ENCODE data around the gene ANKFY1. TPM values are rescaled to one million over a fixed set of nuclear protein-coding genes. Genes with fewer than 3 reads are reported as not detected.

Gene ANKFY1
- total RNA-seq, 1 experiment from 2014 or later = 38.6 TPM

- ChIA-PET CTCF (no interaction called here), POLR2A (no interaction called here)
- ATAC-seq = no peak
- Histone ChIP-seq H3K27ac (ENCODE audit: low read length) (peak overlapping the region; percentile 59; the same call in 1 of the 2 replicates), H3K36me3 (ENCODE audit: control insufficient read depth, insufficient read depth, low read length) (no peaks in the 10 kb centered on the region), H3K4me3 (ENCODE audit: low read depth in 2 of 2, low read length in 2 of 2) (no peak overlapping the region), H3K9me3 (ENCODE audit: control insufficient read depth, insufficient read depth, low read depth, low read length) (no peaks in the 10 kb centered on the region), H3K4me1 (ENCODE audit: control insufficient read depth, insufficient read depth, low read length) (peaks cover 35% of the 10 kb centered on the region), H3K27me3 (ENCODE audit: control insufficient read depth, insufficient read depth, low read length) (no peaks in the 10 kb centered on the region)
- in situ Hi-C loops (cut with HindIII; ENCODE audit: low pct_unique_long_range_greater_than_20kb, low sequenced_read_pairs) = no loop called here
- no peak for TF ChIP-seq TCF7L2 (IDR thresholded peaks at IDR 0.05; ENCODE audit: low read depth, low read length)
- no peak for TF ChIP-seq SIN3A (IDR thresholded peaks at IDR 0.05; ENCODE audit: borderline replicate concordance, insufficient read depth, low read depth, low read length)
- no TSS peak for BruUV-seq (replicated peaks)
- DNase-seq (ENCODE audit: low read depth, low spot score) = no peak
- intact Hi-C loops (cut with micrococcal nuclease; ENCODE audit: unreplicated experiment) = no loop called here
Measured at GRCh38 chr17:4157618-4158333, 106.0 kb downstream of the ANKFY1 start.

GRCh38 chr17:4156750-4157381, 106.9 kb downstream of the ANKFY1 start:
- CTCF ChIA-PET = no interaction called here
- DNase-seq (ENCODE audit: low read depth, low spot score) = no peak
- no peaks in the 10 kb centered on the region for H3K9me3 ChIP-seq (ENCODE audit: control insufficient read depth, insufficient read depth, low read depth, low read length)
- intact Hi-C loops (cut with micrococcal nuclease; ENCODE audit: unreplicated experiment) (no loop called here), in situ Hi-C loops (cut with HindIII; ENCODE audit: low pct_unique_long_range_greater_than_20kb, low sequenced_read_pairs) (no loop called here)
- peaks cover 26% of the 10 kb centered on the region for H3K4me1 ChIP-seq (ENCODE audit: control insufficient read depth, insufficient read depth, low read length)
- POLR2A ChIA-PET = no interaction called here
- no peak overlapping the region for H3K4me3 ChIP-seq (ENCODE audit: low read depth in 2 of 2, low read length in 2 of 2)
- 0 out of 2 replicates have a peak overlapping the region, but pooled peaks have one; percentile 39 for H3K27ac ChIP-seq (ENCODE audit: low read length)
- no peaks in the 10 kb centered on the region for H3K36me3 ChIP-seq (ENCODE audit: control insufficient read depth, insufficient read depth, low read length)
- BruUV-seq (replicated peaks) = no TSS peak
- no peaks in the 10 kb centered on the region for H3K27me3 ChIP-seq (ENCODE audit: control insufficient read depth, insufficient read depth, low read length)
- ATAC-seq = no peak
- TF ChIP-seq SIN3A (IDR thresholded peaks at IDR 0.05; ENCODE audit: borderline replicate concordance, insufficient read depth, low read depth, low read length) = no peak
- no peak for TF ChIP-seq REST (IDR thresholded peaks at IDR 0.05; ENCODE audit: insufficient read depth in 1 of 2, low read depth in 2 of 2, low read length in 1 of 2)

- ChIA-PET POLR2A (interaction anchor here (0.6 kb wide), 1 partner anchor 207 kb away, joined by 3 read pairs; no protein-coding TSS in a partner anchor), CTCF (no interaction called here)
- BruUV-seq (replicated peaks) = no TSS peak
- Histone ChIP-seq H3K4me3 (ENCODE audit: low read depth in 2 of 2, low read length in 2 of 2) (no peak overlapping the region), H3K36me3 (ENCODE audit: control insufficient read depth, insufficient read depth, low read length) (no peaks in the 10 kb centered on the region), H3K27me3 (ENCODE audit: control insufficient read depth, insufficient read depth, low read length) (no peaks in the 10 kb centered on the region), H3K27ac (ENCODE audit: low read length) (no peak overlapping the region), H3K4me1 (ENCODE audit: control insufficient read depth, insufficient read depth, low read length) (peaks cover 18% of the 10 kb centered on the region), H3K9me3 (ENCODE audit: control insufficient read depth, insufficient read depth, low read depth, low read length) (no peaks in the 10 kb centered on the region)
- in situ Hi-C loops (cut with HindIII; ENCODE audit: low pct_unique_long_range_greater_than_20kb, low sequenced_read_pairs) = no loop called here
- intact Hi-C loops (cut with micrococcal nuclease; ENCODE audit: unreplicated experiment) = no loop called here
- ATAC-seq (no peak), DNase-seq (ENCODE audit: low read depth, low spot score) (no peak)
- TF ChIP-seq POLR2AphosphoS5 (IDR thresholded peaks at IDR 0.05; ENCODE audit: low read depth, low read length) (no peak), TCF7L2 (IDR thresholded peaks at IDR 0.05; ENCODE audit: low read depth, low read length) (no peak), CTCF (IDR thresholded peaks at IDR 0.05) (no peak)
Measured at GRCh38 chr17:4155980-4156620, 107.7 kb downstream of the ANKFY1 start.

Measured in Panc1 (cell line).